Measurements from ENCODE around the gene PDE11A.

GRCh38 chr2:177783091-177783490, 289.5 kb downstream of the PDE11A start:
- no peak for TF ChIP-seq LEF1 (IDR thresholded peaks at IDR 0.05; ENCODE audit: borderline replicate concordance)
- no peak for TF ChIP-seq HDGF (IDR thresholded peaks at IDR 0.05; ENCODE audit: borderline replicate concordance)
- TF ChIP-seq ELF4 (IDR thresholded peaks at IDR 0.05) = no peak
- TF ChIP-seq PKNOX1 (IDR thresholded peaks at IDR 0.05) = no peak
- TF ChIP-seq ARNT (IDR thresholded peaks at IDR 0.05) = no peak
- TF ChIP-seq BHLHE40 (IDR thresholded peaks at IDR 0.05; ENCODE audit: borderline replicate concordance) = no peak
- TF ChIP-seq FOXK2 (IDR thresholded peaks at IDR 0.05) = no peak
